IMR-90 (cell line): ENCODE results near the gene ARPC5L. TPM values are rescaled to one million over a fixed set of nuclear protein-coding genes. Genes with fewer than 3 reads are reported as not detected.

Experiments
- ATAC-seq: fragments of 200-7000 bp; cut with Tn5 transposase; 2 replicates; pipeline ENCODE4 v1.9.1; 2020; ENCODE audit warnings: low read depth, mild to moderate bottlenecking, moderate library complexity
- BruUV-seq: library from RNA; stranded (reverse); fragments of 400-500 nt; replicated peaks from 2 replicates; lab custom pipeline; 2021; lab: Mats Ljungman, UMichigan
- CTCF ChIA-PET: fragments of 300-600 bp; formaldehyde crosslinking; extraction: SDS; loops from one replicate; lab custom pipeline; 2021; ENCODE audit warnings: antibody characterized with exemption; lab: Yijun Ruan, JAX
- POLR2A ChIA-PET: fragments of 300-600 bp; sonication (Branson Sonifier 250); formaldehyde crosslinking; loops from one replicate; lab custom pipeline; 2022; ENCODE audit warnings: antibody characterized with exemption; ENCODE audit not compliant: unreplicated experiment; lab: Charles Lee
- DNase-seq: peaks from one replicate; pipeline ENCODE4 v3.0.0; 2013
- H2AFZ ChIP-seq: replicated peaks from 2 replicates; pipeline ENCODE3; 2013; ENCODE audit warnings: low read length, mild to moderate bottlenecking; ENCODE audit not compliant: poor library complexity
- H2AK5ac ChIP-seq: 2 replicates; pipeline ENCODE4 v1.6.1; 2013; ENCODE audit warnings: low read depth, low read length, inconsistent platforms
- H2AK9ac ChIP-seq: replicated peaks from 2 replicates; pipeline ENCODE3; 2013; ENCODE audit warnings: mild to moderate bottlenecking, low read depth, low read length, moderate library complexity; ENCODE audit not compliant: poor library complexity
- H2BK120ac ChIP-seq: 2 replicates; pipeline ENCODE4 v1.6.1; 2013; ENCODE audit warnings: low read depth, low read length, inconsistent platforms
- H2BK15ac ChIP-seq: 3 replicates; pipeline ENCODE4 v1.6.1; 2013; ENCODE audit warnings: low read depth, low read length, inconsistent platforms
- H2BK20ac ChIP-seq: 2 replicates; pipeline ENCODE4 v1.6.1; 2013; ENCODE audit warnings: low read depth, mild to moderate bottlenecking, inconsistent platforms, low read length, moderate library complexity
- H2BK5ac ChIP-seq: 2 replicates; pipeline ENCODE4 v1.6.1; 2013; ENCODE audit warnings: mild to moderate bottlenecking, low read depth, low read length, inconsistent platforms; ENCODE audit not compliant: poor library complexity, severe bottlenecking
- H3K14ac ChIP-seq: replicated peaks from 2 replicates; pipeline ENCODE4 v1.6.1; 2013; ENCODE audit warnings: low read depth, low read length, inconsistent platforms
- H3K18ac ChIP-seq: 2 replicates; pipeline ENCODE4 v1.6.1; 2013; ENCODE audit warnings: low read depth, low read length, control low read depth
- H3K23ac ChIP-seq: 2 replicates; pipeline ENCODE4 v1.6.1; 2013; ENCODE audit warnings: low read depth, low read length, inconsistent platforms
- H3K27ac ChIP-seq: 2 replicates; pipeline ENCODE4 v1.5.1; 2013; ENCODE audit warnings: mild to moderate bottlenecking, control low read depth, low read length; ENCODE audit not compliant: insufficient read depth
- H3K27me3 ChIP-seq: 2 replicates; pipeline ENCODE4 v1.6.1; 2013; ENCODE audit warnings: low read length; ENCODE audit not compliant: control insufficient read depth, insufficient read depth
- H3K36me3 ChIP-seq: 2 replicates; pipeline ENCODE4 v1.6.1; 2013; ENCODE audit warnings: low read length, mixed read lengths; ENCODE audit not compliant: control insufficient read depth, insufficient read depth
- H3K4ac ChIP-seq: 2 replicates; pipeline ENCODE4 v1.6.1; 2013; ENCODE audit warnings: low read depth, low read length, inconsistent platforms
- H3K4me1 ChIP-seq: 2 replicates; pipeline ENCODE4 v1.6.1; 2013; ENCODE audit warnings: low read length, mixed read lengths; ENCODE audit not compliant: control insufficient read depth, insufficient read depth
- H3K4me2 ChIP-seq: 2 replicates; pipeline ENCODE4 v1.6.1; 2013; ENCODE audit warnings: low read depth, mild to moderate bottlenecking, control low read depth, low read length, moderate library complexity
- H3K4me3 ChIP-seq: 2 replicates; pipeline ENCODE4 v1.5.1; 2013; ENCODE audit warnings: low read depth, mild to moderate bottlenecking, control low read depth, low read length, moderate library complexity; ENCODE audit not compliant: insufficient read depth
- H3K56ac ChIP-seq: 2 replicates; pipeline ENCODE4 v1.6.1; 2013; ENCODE audit warnings: low read length, inconsistent platforms; ENCODE audit not compliant: insufficient read depth; ENCODE audit errors: extremely low read depth
- H3K79me1 ChIP-seq, 2 experiments: 2 replicates each; pipeline ENCODE4 v1.6.1; 2013; ENCODE audit warnings: low read length in 2 of 2, inconsistent platforms in 1 of 2, low read depth in 1 of 2
- H3K9ac ChIP-seq: 2 replicates; pipeline ENCODE4 v1.6.1; 2013; ENCODE audit warnings: low read depth, low read length, control low read depth
- H3K9me1 ChIP-seq: 2 replicates; pipeline ENCODE4 v1.6.1; 2013; ENCODE audit warnings: low read length, inconsistent platforms; ENCODE audit not compliant: insufficient read depth
- H3K9me3 ChIP-seq: 2 replicates; pipeline ENCODE4 v1.6.1; 2013; ENCODE audit warnings: low read length; ENCODE audit not compliant: control insufficient read depth, insufficient read depth
- H4K20me1 ChIP-seq: 2 replicates; pipeline ENCODE4 v1.6.1; 2013; ENCODE audit warnings: low read length, inconsistent platforms; ENCODE audit not compliant: insufficient read depth
- H4K5ac ChIP-seq: 2 replicates; pipeline ENCODE4 v1.6.1; 2013; ENCODE audit warnings: mild to moderate bottlenecking, low read depth, low read length, control low read depth
- H4K8ac ChIP-seq, 2 experiments: 2 replicates each; pipeline ENCODE4 v1.6.1; 2013; ENCODE audit warnings: low read depth in 2 of 2, low read length in 2 of 2, control low read depth in 1 of 2, inconsistent platforms in 1 of 2
- H4K91ac ChIP-seq: 2 replicates; pipeline ENCODE4 v1.6.1; 2013; ENCODE audit warnings: low read depth, low read length, inconsistent platforms; ENCODE audit not compliant: insufficient read depth
- BHLHE40 ChIP-seq: fragments of 150-350 bp; IDR thresholded peaks from 2 replicates; pipeline ENCODE4 v1.6.1; 2016; ENCODE audit warnings: mild to moderate bottlenecking, low read depth, low read length
- CEBPB ChIP-seq: IDR thresholded peaks from 2 replicates; pipeline ENCODE4 v1.6.1; 2012; ENCODE audit warnings: low read depth, low read length, improper control_type of control experiment
- CHD1 ChIP-seq: IDR thresholded peaks from 2 replicates; pipeline ENCODE4 v1.6.1; 2012; ENCODE audit warnings: low read depth, low read length, improper control_type of control experiment
- FOS ChIP-seq: fragments of 150-350 bp; IDR thresholded peaks from 2 replicates; pipeline ENCODE4 v1.6.1; 2016; ENCODE audit warnings: low read depth, low read length
- MAFK ChIP-seq: IDR thresholded peaks from 2 replicates; pipeline ENCODE4 v1.6.1; 2012; ENCODE audit warnings: low read depth, low read length, improper control_type of control experiment
- MAZ ChIP-seq: IDR thresholded peaks from 2 replicates; pipeline ENCODE4 v1.6.1; 2012; ENCODE audit warnings: low read depth, mild to moderate bottlenecking, low read length, improper control_type of control experiment, moderate library complexity, borderline replicate concordance
- MXI1 ChIP-seq: IDR thresholded peaks from 2 replicates; pipeline ENCODE4 v1.6.1; 2012; ENCODE audit warnings: low read depth, mild to moderate bottlenecking, low read length, moderate library complexity, borderline replicate concordance
- NFE2L2 ChIP-seq: fragments of 150-350 bp; IDR thresholded peaks from 2 replicates; pipeline ENCODE4 v1.6.1; 2016; ENCODE audit warnings: low read depth, mild to moderate bottlenecking, low read length
- POLR2A ChIP-seq: IDR thresholded peaks from 2 replicates; pipeline ENCODE4 v1.6.1; 2012; ENCODE audit warnings: mild to moderate bottlenecking, low read depth, low read length
- RCOR1 ChIP-seq: IDR thresholded peaks from 2 replicates; pipeline ENCODE4 v1.6.1; 2012; ENCODE audit warnings: mild to moderate bottlenecking, low read length, improper control_type of control experiment; ENCODE audit not compliant: insufficient replicate concordance
- RFX5 ChIP-seq: IDR thresholded peaks from 2 replicates; pipeline ENCODE4 v1.8.0; 2012; ENCODE audit warnings: low read depth, mild to moderate bottlenecking, low read length, moderate library complexity
- WGBS, 2 experiments: methylation state at CpG; one replicate each; pipeline versions ENCODE4 v1.1.5 to v1.1.7; 2013; ENCODE audit warnings: missing lambda C conversion rate in 2 of 2; ENCODE audit not compliant: insufficient read length in 1 of 2; ENCODE audit errors: extremely low coverage in 2 of 2; 5-methylcytosine and 5-hydroxymethylcytosine counted together
- dilution Hi-C: fragments of 300-500 bp; cut with HindIII; formaldehyde crosslinking; loops from one replicate; pipeline ENCODE4 v1.14.3; 2018; ENCODE audit warnings: low sequenced_read_pairs; ENCODE audit not compliant: unreplicated experiment
- in situ Hi-C: fragments of 300-500 bp; cut with MboI; formaldehyde crosslinking; loops from 3 replicates; pipeline ENCODE4 v1.14.3; 2019; ENCODE audit warnings: low sequenced_read_pairs, inconsistent platforms, mixed read lengths
- intact Hi-C: fragments of 100-400 bp; cut with micrococcal nuclease; formaldehyde crosslinking; loops from 2 replicates; pipeline ENCODE4 v1.10.0; 2022
- polyA plus RNA-seq, 3 experiments: library from polyadenylated mRNA; depleted of rRNA; stranded (reverse); fragments of >200 nt; gene quantifications; 2 replicates each; pipeline ENCODE4 v1.2.3, GENCODE V29; 2012; ENCODE audit warnings: low replicate concordance in 1 of 3
- total RNA-seq: library from RNA; depleted of rRNA; stranded (reverse); fragments of >200 nt; gene quantifications from 2 replicates; pipeline ENCODE4 v1.2.3, GENCODE V29; 2012
- TF ChIP-seq, protein P1 (sequence below): conservative IDR thresholded peaks from 2 replicates; pipeline ENCODE4 v1.5.1; 2012; ENCODE audit warnings: mild to moderate bottlenecking, low read depth, low read length, improper control_type of control experiment
- TF ChIP-seq, protein P2 (sequence below): fragments of 150-350 bp; IDR thresholded peaks from 2 replicates; pipeline ENCODE4 v1.6.1; 2016; ENCODE audit warnings: low read depth, mild to moderate bottlenecking, low read length, moderate library complexity, borderline replicate concordance

ARPC5L gene
- total and polyA plus RNA-seq, 2 of the 4 experiments (the other 2 are of a cell fraction): 11.1 to 53.8 TPM

DNA sequence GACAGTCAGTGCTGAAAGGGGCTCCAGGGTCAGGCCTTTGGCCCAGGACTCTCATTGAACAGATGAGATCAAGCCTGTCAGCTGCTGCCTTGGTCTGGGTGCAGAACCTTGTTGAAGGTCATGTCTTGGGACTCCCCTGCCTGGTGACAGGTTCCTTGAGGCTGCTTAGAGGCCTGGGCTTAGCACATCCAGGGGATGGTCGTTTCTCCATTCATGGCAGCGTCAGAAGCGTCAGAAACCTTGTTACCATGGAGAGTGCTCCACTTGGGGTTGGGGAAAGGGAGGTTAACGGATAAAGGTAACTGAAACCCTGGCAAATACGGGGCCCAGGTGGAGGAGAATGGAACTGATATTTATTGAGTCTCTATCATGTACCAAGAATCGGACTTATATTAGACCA, 8.8 kb downstream of the ARPC5L start:
- Histone ChIP-seq H4K20me1 (peaks cover 53% of the 10 kb centered on the region), H3K14ac (peak overlapping the region; percentile 85), H3K9me3 (no peaks in the 10 kb centered on the region), H3K9ac (peak overlapping the region; percentile 98), H2BK20ac (no peak overlapping the region), H3K4me1 (peaks cover 22% of the 10 kb centered on the region), H3K4me3 (peak overlapping the region; percentile 69), H2AK9ac (peak overlapping the region; percentile 97), H2BK5ac (peak overlapping the region; percentile 86), H3K4ac (peak overlapping the region; percentile 86), H4K91ac (peak overlapping the region; percentile 17; the same call in 1 of the 2 replicates), H4K8ac (peak overlapping the region in 1 of 2 experiments; percentile 22; a peak in 2 of 4 replicates), H3K18ac (no peak overlapping the region; the same call in 1 of the 2 replicates), H3K56ac (0 out of 2 replicates have a peak overlapping the region, but pooled peaks have one; percentile 45), H2AK5ac (peak overlapping the region; percentile 78), H3K27ac (peak overlapping the region; percentile 94), H2BK120ac (no peak overlapping the region), H3K36me3 (peaks cover 31% of the 10 kb centered on the region), H3K23ac (peak overlapping the region; percentile 96), H4K5ac (peak overlapping the region; percentile 6; the same call in 1 of the 2 replicates), H3K79me1 (peaks cover 15 to 76% of the 10 kb centered on the region in 2 experiments; a peak in 3 of 4 replicates), H3K27me3 (no peaks in the 10 kb centered on the region), H2AFZ (no peak overlapping the region), H2BK15ac (no peak overlapping the region), H3K9me1 (peaks cover 16% of the 10 kb centered on the region; the same call in 1 of the 2 replicates), H3K4me2 (peak overlapping the region; percentile 98)
- DNase-seq (no peak), ATAC-seq (no peak)
- in situ Hi-C loops (no loop called here), intact Hi-C loops (loop anchor here (2.0 kb wide), 1 partner anchor 272 kb away; the partner anchor contains the start of gene SCAI), dilution Hi-C loops (no loop called here)
- ChIA-PET POLR2A (no interaction called here), CTCF (no interaction called here)
- BruUV-seq: no TSS peak
- TF ChIP-seq POLR2A (no peak), MAFK (no peak), CHD1 (no peak), MXI1 (no peak), BHLHE40 (no peak), MAZ (no peak), CEBPB (no peak), RCOR1 (no peak), FOS (no peak), RFX5 (no peak), NFE2L2 (no peak)
- TF ChIP-seq, protein P1, sequence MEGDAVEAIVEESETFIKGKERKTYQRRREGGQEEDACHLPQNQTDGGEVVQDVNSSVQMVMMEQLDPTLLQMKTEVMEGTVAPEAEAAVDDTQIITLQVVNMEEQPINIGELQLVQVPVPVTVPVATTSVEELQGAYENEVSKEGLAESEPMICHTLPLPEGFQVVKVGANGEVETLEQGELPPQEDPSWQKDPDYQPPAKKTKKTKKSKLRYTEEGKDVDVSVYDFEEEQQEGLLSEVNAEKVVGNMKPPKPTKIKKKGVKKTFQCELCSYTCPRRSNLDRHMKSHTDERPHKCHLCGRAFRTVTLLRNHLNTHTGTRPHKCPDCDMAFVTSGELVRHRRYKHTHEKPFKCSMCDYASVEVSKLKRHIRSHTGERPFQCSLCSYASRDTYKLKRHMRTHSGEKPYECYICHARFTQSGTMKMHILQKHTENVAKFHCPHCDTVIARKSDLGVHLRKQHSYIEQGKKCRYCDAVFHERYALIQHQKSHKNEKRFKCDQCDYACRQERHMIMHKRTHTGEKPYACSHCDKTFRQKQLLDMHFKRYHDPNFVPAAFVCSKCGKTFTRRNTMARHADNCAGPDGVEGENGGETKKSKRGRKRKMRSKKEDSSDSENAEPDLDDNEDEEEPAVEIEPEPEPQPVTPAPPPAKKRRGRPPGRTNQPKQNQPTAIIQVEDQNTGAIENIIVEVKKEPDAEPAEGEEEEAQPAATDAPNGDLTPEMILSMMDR: no peak
- TF ChIP-seq, protein P2, sequence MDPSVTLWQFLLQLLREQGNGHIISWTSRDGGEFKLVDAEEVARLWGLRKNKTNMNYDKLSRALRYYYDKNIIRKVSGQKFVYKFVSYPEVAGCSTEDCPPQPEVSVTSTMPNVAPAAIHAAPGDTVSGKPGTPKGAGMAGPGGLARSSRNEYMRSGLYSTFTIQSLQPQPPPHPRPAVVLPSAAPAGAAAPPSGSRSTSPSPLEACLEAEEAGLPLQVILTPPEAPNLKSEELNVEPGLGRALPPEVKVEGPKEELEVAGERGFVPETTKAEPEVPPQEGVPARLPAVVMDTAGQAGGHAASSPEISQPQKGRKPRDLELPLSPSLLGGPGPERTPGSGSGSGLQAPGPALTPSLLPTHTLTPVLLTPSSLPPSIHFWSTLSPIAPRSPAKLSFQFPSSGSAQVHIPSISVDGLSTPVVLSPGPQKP: no peak
- 84% methylated on average over 6 of the region's 6 CpGs; no CpG with 5 or more reads in 1 of the 2 experiments for WGBS, 2 experiments
